ENCODE measurements around the gene SLC35E2B.
"Not testable (repeated sequence)": the region's sequence is repeated elsewhere in the genome, so short reads cannot be mapped to it uniquely, and the experiment has no call there.

DNA sequence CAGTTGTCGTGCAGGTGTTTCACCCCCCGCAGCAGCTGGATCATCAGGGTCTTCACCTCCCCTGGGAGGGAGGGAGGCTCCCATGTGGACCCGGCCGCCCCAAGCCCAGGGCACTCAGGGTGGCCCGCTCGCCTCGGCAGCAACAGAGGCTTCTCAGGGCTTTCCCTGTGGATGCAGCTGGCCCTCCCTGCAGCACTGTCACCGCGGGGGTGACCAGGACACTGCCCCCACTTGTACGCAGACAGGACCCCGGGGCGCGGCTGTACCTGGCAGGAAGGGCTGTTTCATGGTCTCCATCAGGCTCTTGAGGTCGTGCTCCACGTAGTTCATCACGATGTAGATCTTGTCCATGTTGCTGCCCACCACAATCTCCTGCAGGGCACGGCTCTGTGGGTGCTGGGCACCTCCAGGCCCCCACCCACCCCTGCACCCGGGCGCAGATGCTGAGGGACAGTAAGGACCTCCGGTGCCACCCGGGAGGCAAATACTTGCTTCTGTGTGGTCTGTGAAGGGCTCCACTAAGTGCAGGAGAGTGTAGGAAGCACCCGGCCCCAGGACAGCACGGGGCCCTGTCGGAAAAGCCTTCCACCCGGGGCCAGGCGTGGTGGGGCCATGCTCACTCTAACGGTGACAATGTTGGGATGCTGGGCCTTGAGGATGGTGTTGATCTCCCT, 11.8 kb upstream of the SLC35E2B start:
- TF ChIP-seq POLR2A (IDR thresholded peaks at IDR 0.05; ENCODE audit: low read length); GATA1 (IDR thresholded peaks at IDR 0.05; ENCODE audit: low read depth, low read length): not testable (repeated sequence)

All from erythroblast (primary cell).